ENCODE measurements around the gene SAV1. TPM values are rescaled to one million over a fixed set of nuclear protein-coding genes. Genes with fewer than 3 reads are reported as not detected.

SAV1 gene
- polyA plus RNA-seq, 2 of the 4 experiments (the other 2 are of a cell fraction): 20.3 TPM

DNA sequence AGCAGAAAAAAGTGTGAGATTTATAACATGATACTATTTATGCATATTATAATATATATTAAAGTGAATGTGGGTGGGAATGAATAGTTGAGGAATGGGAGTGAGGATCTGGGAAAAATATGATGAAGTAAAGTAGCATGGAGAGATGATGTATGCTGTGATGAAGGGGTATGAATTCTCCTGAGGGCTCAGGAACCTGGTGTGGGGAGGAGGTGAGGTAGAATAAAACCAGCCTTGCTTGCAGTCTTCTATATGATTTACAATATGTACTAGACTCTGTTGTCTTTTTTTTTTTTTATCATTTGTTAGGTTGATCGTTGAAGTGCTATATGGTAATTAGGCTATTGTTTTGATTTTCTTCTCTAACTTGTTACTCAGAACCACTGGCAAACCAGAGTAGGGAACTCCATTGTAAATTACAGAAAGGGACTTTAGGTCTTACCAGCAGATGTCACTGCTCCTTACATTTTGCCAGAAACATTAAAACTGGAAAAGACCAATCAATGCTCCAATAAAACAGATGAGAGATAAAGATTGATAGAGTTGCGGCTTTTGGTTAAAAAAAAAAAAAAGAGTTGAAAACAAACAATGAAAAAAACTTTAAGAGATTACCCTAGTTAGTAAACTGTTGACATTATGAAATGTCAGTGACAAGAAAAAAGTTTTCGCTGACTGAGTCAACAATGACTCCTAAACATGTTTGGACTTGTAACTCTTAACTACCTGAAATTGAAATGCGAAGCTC is 68.2 kb downstream of the SAV1 start:
- Histone ChIP-seq H3K4me3 (peak overlapping the region; percentile 31; the same call in 2 of the 3 replicates), H3K27ac (peak overlapping the region; percentile 35 to 74; a peak in 5 of 6 replicates), H3K9me3 (no peaks in the 10 kb centered on the region), H3K4me2 (peak overlapping the region; percentile 72), H3K4me1 (peaks cover 20% of the 10 kb centered on the region)
- ChIA-PET CTCF (interaction anchor here (0.6 to 3.4 kb wide), 35 partner anchors 8 to 1838 kb away, joined by 3 to 61 read pairs (median 3); no protein-coding TSS in a partner anchor), POLR2A (interaction anchor here (1.6 to 1.9 kb wide), 2 partner anchors 40 to 68 kb away, joined by 5 to 15 read pairs; partner anchors contain the start of genes ATL1 and SAV1)
- ATAC-seq (peak; percentile 79 to 82; a peak in 4 of 6 replicates), FAIRE-seq (peak; percentile 92), DNase-seq (ENCODE audit: low read depth in 1 of 2, low spot score in 1 of 2) (peak; percentile 14 to 62)
- TF ChIP-seq NFE2L2 (conservative IDR thresholded peaks at IDR 0.05; ENCODE audit: low read length) (no peak), RAD21 (conservative IDR thresholded peaks at IDR 0.05 in 1 of 2, IDR thresholded peaks at IDR 0.05 in 1 of 2) (peak; percentile 78 to 79), HDAC2 (IDR thresholded peaks at IDR 0.05) (no peak), SMC3 (IDR thresholded peaks at IDR 0.05) (peak; percentile 70), MAFK (IDR thresholded peaks at IDR 0.05; ENCODE audit: partially characterized antibody) (peak; percentile 4)
- TF ChIP-seq, protein P1, sequence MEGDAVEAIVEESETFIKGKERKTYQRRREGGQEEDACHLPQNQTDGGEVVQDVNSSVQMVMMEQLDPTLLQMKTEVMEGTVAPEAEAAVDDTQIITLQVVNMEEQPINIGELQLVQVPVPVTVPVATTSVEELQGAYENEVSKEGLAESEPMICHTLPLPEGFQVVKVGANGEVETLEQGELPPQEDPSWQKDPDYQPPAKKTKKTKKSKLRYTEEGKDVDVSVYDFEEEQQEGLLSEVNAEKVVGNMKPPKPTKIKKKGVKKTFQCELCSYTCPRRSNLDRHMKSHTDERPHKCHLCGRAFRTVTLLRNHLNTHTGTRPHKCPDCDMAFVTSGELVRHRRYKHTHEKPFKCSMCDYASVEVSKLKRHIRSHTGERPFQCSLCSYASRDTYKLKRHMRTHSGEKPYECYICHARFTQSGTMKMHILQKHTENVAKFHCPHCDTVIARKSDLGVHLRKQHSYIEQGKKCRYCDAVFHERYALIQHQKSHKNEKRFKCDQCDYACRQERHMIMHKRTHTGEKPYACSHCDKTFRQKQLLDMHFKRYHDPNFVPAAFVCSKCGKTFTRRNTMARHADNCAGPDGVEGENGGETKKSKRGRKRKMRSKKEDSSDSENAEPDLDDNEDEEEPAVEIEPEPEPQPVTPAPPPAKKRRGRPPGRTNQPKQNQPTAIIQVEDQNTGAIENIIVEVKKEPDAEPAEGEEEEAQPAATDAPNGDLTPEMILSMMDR (IDR thresholded peaks at IDR 0.05): peak; percentile 85
- 4% methylated on average over 4 of the region's 4 CpGs for WGBS (ENCODE audit: missing lambda C conversion rate)

DNA sequence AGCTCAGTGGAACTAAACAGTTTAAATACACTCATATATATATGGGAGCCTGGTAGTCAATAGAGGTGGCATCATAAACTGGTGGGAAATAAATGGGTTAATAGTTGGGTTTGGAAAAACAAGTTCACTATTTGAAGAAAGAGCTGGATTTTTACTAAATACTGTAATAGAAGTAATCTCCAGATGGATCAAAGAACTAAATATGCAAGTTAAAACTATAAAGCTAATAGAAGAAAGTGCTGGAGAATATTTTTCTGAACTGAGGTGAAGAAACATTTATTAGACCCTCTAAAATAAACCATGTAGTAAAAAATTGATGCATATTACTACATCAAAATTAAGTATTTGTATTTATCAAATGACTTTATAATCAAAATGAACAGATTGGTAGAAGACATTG is 69.3 kb downstream of the SAV1 start:
- CTCF ChIA-PET: interaction anchor here (0.8 to 3.4 kb wide), 7 partner anchors 8 to 310 kb away, joined by 3 to 18 read pairs (median 4); no protein-coding TSS in a partner anchor

DNA sequence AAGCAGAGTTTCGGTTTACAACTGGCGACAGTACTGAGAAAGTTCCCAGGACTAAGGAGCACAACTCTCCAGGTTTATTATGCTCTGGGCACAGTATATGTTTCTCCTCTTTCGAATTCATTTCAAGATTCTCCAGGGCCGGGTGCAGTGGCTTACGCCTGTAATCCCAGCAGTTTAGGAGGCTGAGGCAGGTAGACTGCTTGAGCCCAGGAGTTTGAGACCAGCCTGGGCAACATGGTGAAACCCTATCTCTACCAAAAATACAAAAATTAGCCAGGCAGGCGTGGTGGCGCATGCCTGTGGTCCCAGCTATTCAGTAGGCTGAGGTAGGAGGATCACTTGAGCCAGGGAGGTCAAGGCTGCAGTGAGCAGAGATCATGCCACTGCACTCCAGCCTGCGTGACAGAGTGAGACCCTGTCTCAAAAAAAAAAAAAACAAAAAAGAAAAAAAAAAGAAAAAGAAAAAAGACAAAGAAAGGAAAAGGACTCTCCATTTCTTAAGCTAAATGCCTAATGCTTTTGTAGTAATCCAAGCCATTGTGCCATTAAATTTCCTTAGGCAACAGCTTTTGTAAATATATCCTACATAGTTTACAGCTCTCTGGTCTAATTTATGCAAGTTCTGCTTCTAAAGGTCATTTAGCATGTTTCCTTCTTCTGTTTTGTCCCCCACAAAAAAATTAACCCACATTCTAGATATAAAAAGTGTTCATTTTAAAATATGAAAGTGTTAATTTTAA is 73.4 kb downstream of the SAV1 start:
- Histone ChIP-seq H3K27ac (no peak overlapping the region), H3K4me2 (no peak overlapping the region), H3K9me3 (no peaks in the 10 kb centered on the region), H3K4me1 (0 out of 3 replicates have a peak, but pooled peaks cover 3% of the 10 kb centered on the region), H3K4me3 (no peak overlapping the region)
- ChIA-PET CTCF (interaction anchor here (1.5 kb wide), 1 partner anchor 179 kb away, joined by 4 read pairs; no protein-coding TSS in a partner anchor), POLR2A (interaction anchor here (0.7 kb wide), 1 partner anchor 1949 kb away, joined by 3 read pairs; no protein-coding TSS in a partner anchor)
- ATAC-seq (no peak), FAIRE-seq (no peak), DNase-seq (ENCODE audit: low read depth in 1 of 2, low spot score in 1 of 2) (no peak)
- no peak for TF ChIP-seq RFX5 (IDR thresholded peaks at IDR 0.05)
- no peak for TF ChIP-seq KDM5A (IDR thresholded peaks at IDR 0.05)
- no peak for TF ChIP-seq POLR2A (IDR thresholded peaks at IDR 0.05; ENCODE audit: low read length)
- TF ChIP-seq, protein P1 (IDR thresholded peaks at IDR 0.05): no peak
- no peak for TF ChIP-seq CHD2 (IDR thresholded peaks at IDR 0.05; ENCODE audit: low read length, partially characterized antibody)
- no peak for TF ChIP-seq SREBF2 (IDR thresholded peaks at IDR 0.05)
- no peak for TF ChIP-seq TP53 (CRISPR knock-in tag; IDR thresholded peaks at IDR 0.05)
- no peak for TF ChIP-seq FOSL2 (IDR thresholded peaks at IDR 0.05)
- TF ChIP-seq FOSL2 (CRISPR knock-in tag; IDR thresholded peaks at IDR 0.05): no peak
- no peak for TF ChIP-seq MYC (IDR thresholded peaks at IDR 0.05; ENCODE audit: borderline replicate concordance, low read length)
- TF ChIP-seq HEYL (CRISPR knock-in tag; IDR thresholded peaks at IDR 0.05): no peak
- TF ChIP-seq NFE2L2 (conservative IDR thresholded peaks at IDR 0.05; ENCODE audit: low read length): no peak
- TF ChIP-seq MAFK (IDR thresholded peaks at IDR 0.05; ENCODE audit: partially characterized antibody): no peak
- TF ChIP-seq HOXA7 (CRISPR knock-in tag; IDR thresholded peaks at IDR 0.05): no peak
- no peak for TF ChIP-seq ZFP36 (IDR thresholded peaks at IDR 0.05; ENCODE audit: borderline replicate concordance, partially characterized antibody)
- TF ChIP-seq, protein P2, sequence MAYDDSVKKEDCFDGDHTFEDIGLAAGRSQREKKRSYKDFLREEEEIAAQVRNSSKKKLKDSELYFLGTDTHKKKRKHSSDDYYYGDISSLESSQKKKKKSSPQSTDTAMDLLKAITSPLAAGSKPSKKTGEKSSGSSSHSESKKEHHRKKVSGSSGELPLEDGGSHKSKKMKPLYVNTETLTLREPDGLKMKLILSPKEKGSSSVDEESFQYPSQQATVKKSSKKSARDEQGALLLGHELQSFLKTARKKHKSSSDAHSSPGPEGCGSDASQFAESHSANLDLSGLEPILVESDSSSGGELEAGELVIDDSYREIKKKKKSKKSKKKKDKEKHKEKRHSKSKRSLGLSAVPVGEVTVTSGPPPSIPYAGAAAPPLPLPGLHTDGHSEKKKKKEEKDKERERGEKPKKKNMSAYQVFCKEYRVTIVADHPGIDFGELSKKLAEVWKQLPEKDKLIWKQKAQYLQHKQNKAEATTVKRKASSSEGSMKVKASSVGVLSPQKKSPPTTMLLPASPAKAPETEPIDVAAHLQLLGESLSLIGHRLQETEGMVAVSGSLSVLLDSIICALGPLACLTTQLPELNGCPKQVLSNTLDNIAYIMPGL (CRISPR knock-in tag; IDR thresholded peaks at IDR 0.05; ENCODE audit: borderline replicate concordance): no peak
- no peak for TF ChIP-seq JUN (IDR thresholded peaks at IDR 0.05)
- TF ChIP-seq CEBPB (IDR thresholded peaks at IDR 0.05): no peak
- WGBS (ENCODE audit: missing lambda C conversion rate): 79% methylated on average over 8 of the region's 8 CpGs

More for the DNA sequence above, 69.3 kb downstream of the SAV1 start:
- Histone ChIP-seq H3K9me3 (no peaks in the 10 kb centered on the region), H3K4me1 (peaks cover 20% of the 10 kb centered on the region), H3K27ac (no peak overlapping the region), H3K4me2 (no peak overlapping the region), H3K4me3 (no peak overlapping the region)
- POLR2A ChIA-PET: interaction anchor here (0.6 kb wide), 1 partner anchor 667 kb away, joined by 6 read pairs; no protein-coding TSS in a partner anchor
- no peak for TF ChIP-seq CBX2 (IDR thresholded peaks at IDR 0.05; ENCODE audit: borderline replicate concordance, low read depth)
- no peak for TF ChIP-seq HOXB13 (CRISPR knock-in tag; IDR thresholded peaks at IDR 0.05; ENCODE audit: low read depth)
- TF ChIP-seq RCOR1 (IDR thresholded peaks at IDR 0.05; ENCODE audit: low read depth, low read length): no peak
- TF ChIP-seq EP300 (IDR thresholded peaks at IDR 0.05): no peak
- no peak for TF ChIP-seq RAD21 (conservative IDR thresholded peaks at IDR 0.05 in 1 of 2, IDR thresholded peaks at IDR 0.05 in 1 of 2)
- no peak for DNase-seq (ENCODE audit: low read depth in 1 of 2, low spot score in 1 of 2)
- no peak for FAIRE-seq
- no peak for ATAC-seq
